HTERT RPE-1 (cell line): ENCODE measurements around the gene BUD13.

Source experiments
- in situ Hi-C: fragments of 300-500 bp; cut with MboI; formaldehyde crosslinking; loops from 4 replicates; pipeline ENCODE4 v1.14.3; 2020; ENCODE audit warnings: low sequenced_read_pairs

Gene BUD13

GRCh38 chr11:116720895-116721294 lies 51.9 kb downstream of the BUD13 start:
- in situ Hi-C loops, result no loop called here

- in situ Hi-C loops, result no loop called here
Measured at GRCh38 chr11:116718955-116719501, 53.8 kb downstream of the BUD13 start.

GRCh38 chr11:116716621-116717020 lies 56.2 kb downstream of the BUD13 start:
- in situ Hi-C loops, result no loop called here

GRCh38 chr11:116715383-116715782 lies 57.4 kb downstream of the BUD13 start:
- in situ Hi-C loops, result no loop called here

GRCh38 chr11:116714902-116715301 lies 57.9 kb downstream of the BUD13 start:
- in situ Hi-C loops, result no loop called here

GRCh38 chr11:116712428-116712827 lies 60.4 kb downstream of the BUD13 start:
- in situ Hi-C loops, result no loop called here

GRCh38 chr11:116710762-116711161 lies 62.0 kb downstream of the BUD13 start:
- in situ Hi-C loops, result no loop called here

GRCh38 chr11:116710001-116710674 lies 62.6 kb downstream of the BUD13 start:
- in situ Hi-C loops, result no loop called here

GRCh38 chr11:116707746-116708145 lies 65.0 kb downstream of the BUD13 start:
- in situ Hi-C loops, result no loop called here

- in situ Hi-C loops, result no loop called here
Measured at GRCh38 chr11:116707161-116707629, 65.6 kb downstream of the BUD13 start.

- in situ Hi-C loops, result no loop called here
Measured at GRCh38 chr11:116703421-116703820, 69.4 kb downstream of the BUD13 start.

GRCh38 chr11:116702772-116703385 lies 69.9 kb downstream of the BUD13 start:
- in situ Hi-C loops, result no loop called here

GRCh38 chr11:116701876-116702275 lies 70.9 kb downstream of the BUD13 start:
- in situ Hi-C loops, result no loop called here

- in situ Hi-C loops, result no loop called here
Measured at GRCh38 chr11:116701297-116701801, 71.4 kb downstream of the BUD13 start.

GRCh38 chr11:116700586-116701220 lies 72.1 kb downstream of the BUD13 start:
- in situ Hi-C loops, result no loop called here
